Panc1 (cell line): ENCODE results near the gene CRLF2. TPM values are rescaled to one million over a fixed set of nuclear protein-coding genes. Genes with fewer than 3 reads are reported as not detected.

Experiments used
- ATAC-seq: fragments of 200-7000 bp; cut with Tn5 transposase; 2 replicates; pipeline ENCODE4 v1.9.1; 2020; ENCODE audit warnings: mild to moderate bottlenecking, moderate library complexity
- BruUV-seq: library from RNA; stranded (reverse); fragments of 400-500 nt; replicated peaks from 2 replicates; lab custom pipeline; 2021; lab: Mats Ljungman, UMichigan
- CTCF ChIA-PET: fragments of 300-600 bp; sonication (Branson Sonifier 250); formaldehyde crosslinking; loops from one replicate; lab custom pipeline; 2022; ENCODE audit warnings: antibody characterized with exemption; lab: Charles Lee
- POLR2A ChIA-PET: fragments of 300-600 bp; sonication (Branson Sonifier 250); formaldehyde crosslinking; loops from one replicate; lab custom pipeline; 2022; ENCODE audit warnings: antibody characterized with exemption; lab: Charles Lee
- DNase-seq: peaks from one replicate; pipeline ENCODE4 v3.0.0-alpha.2; 2010; ENCODE audit warnings: low read depth, low spot score
- H3K27ac ChIP-seq: 2 replicates; pipeline ENCODE4 v1.5.1; 2011; ENCODE audit warnings: mild to moderate bottlenecking, low read length, inconsistent platforms
- H3K27me3 ChIP-seq: fragments of 200-500 bp; sonication (Bioruptor generic); 2 replicates; pipeline ENCODE4 v1.6.0; 2014; ENCODE audit warnings: low read length, inconsistent platforms; ENCODE audit not compliant: control insufficient read depth, insufficient read depth
- H3K36me3 ChIP-seq: fragments of 200-500 bp; sonication (Bioruptor generic); 2 replicates; pipeline ENCODE4 v1.5.1; 2014; ENCODE audit warnings: inconsistent platforms, mild to moderate bottlenecking, low read length, moderate library complexity; ENCODE audit not compliant: control insufficient read depth, insufficient read depth
- H3K4me1 ChIP-seq: 2 replicates; pipeline ENCODE4 v1.5.1; 2011; ENCODE audit warnings: inconsistent platforms, mild to moderate bottlenecking, low read length, moderate library complexity; ENCODE audit not compliant: control insufficient read depth, insufficient read depth
- H3K4me3 ChIP-seq, 2 experiments: 2 replicates each; pipeline ENCODE4 v1.5.1; 2011 to 2012; ENCODE audit warnings: low read depth in 2 of 2, low read length in 2 of 2, mild to moderate bottlenecking in 2 of 2, inconsistent platforms in 1 of 2, moderate library complexity in 1 of 2
- H3K9me3 ChIP-seq: fragments of 200-500 bp; sonication (Bioruptor generic); 2 replicates; pipeline ENCODE4 v1.5.1; 2014; ENCODE audit warnings: low read depth, mild to moderate bottlenecking, inconsistent platforms, low read length, moderate library complexity; ENCODE audit not compliant: control insufficient read depth, insufficient read depth
- POLR2AphosphoS5 ChIP-seq: IDR thresholded peaks from 2 replicates; pipeline ENCODE4 v1.6.1; 2012; ENCODE audit warnings: mild to moderate bottlenecking, low read depth, low read length, moderate library complexity
- REST ChIP-seq, 2 experiments: IDR thresholded peaks; 2 replicates each; pipeline ENCODE4 v1.6.1; 2011 to 2012; ENCODE audit warnings: low read depth in 2 of 2, control low read depth in 1 of 2, low read length in 1 of 2, mild to moderate bottlenecking in 1 of 2, moderate library complexity in 1 of 2; ENCODE audit not compliant: insufficient read depth in 1 of 2
- SIN3A ChIP-seq: IDR thresholded peaks from 2 replicates; pipeline ENCODE4 v1.6.1; 2012; ENCODE audit warnings: low read depth, mild to moderate bottlenecking, low read length, moderate library complexity, borderline replicate concordance; ENCODE audit not compliant: insufficient read depth
- TCF7L2 ChIP-seq: IDR thresholded peaks from 2 replicates; pipeline ENCODE4 v1.6.1; 2011; ENCODE audit warnings: mild to moderate bottlenecking, low read depth, low read length, inconsistent platforms
- in situ Hi-C: cut with HindIII; loops from 2 replicates; pipeline ENCODE4 v1.10.0; 2016; ENCODE audit warnings: low sequenced_read_pairs, low pct_unique_long_range_greater_than_20kb
- intact Hi-C: fragments of 100-400 bp; cut with micrococcal nuclease; formaldehyde crosslinking; loops from one replicate; pipeline ENCODE4 v1.10.0; 2022; ENCODE audit not compliant: unreplicated experiment
- total RNA-seq: library from RNA; stranded (reverse); gene quantifications from one replicate; pipeline ENCODE4 v1.2.1, GENCODE V29; 2021; ENCODE audit not compliant: unreplicated experiment
- TF ChIP-seq, protein P1 (sequence below): fragments of 450-650 bp; IDR thresholded peaks from 2 replicates; pipeline ENCODE4 v1.5.1; 2017; ENCODE audit warnings: mild to moderate bottlenecking

The CRLF2 gene
- total RNA-seq, 1 experiment from 2014 or later: 0.67 TPM

- no peak for TF ChIP-seq SIN3A
- TF ChIP-seq TCF7L2: no peak
- TF ChIP-seq REST (IDR thresholded peaks at IDR 0.05; ENCODE audit: insufficient read depth in 1 of 2, low read depth in 2 of 2, low read length in 1 of 2): no peak
- no peak for TF ChIP-seq POLR2AphosphoS5
- TF ChIP-seq, protein P1, sequence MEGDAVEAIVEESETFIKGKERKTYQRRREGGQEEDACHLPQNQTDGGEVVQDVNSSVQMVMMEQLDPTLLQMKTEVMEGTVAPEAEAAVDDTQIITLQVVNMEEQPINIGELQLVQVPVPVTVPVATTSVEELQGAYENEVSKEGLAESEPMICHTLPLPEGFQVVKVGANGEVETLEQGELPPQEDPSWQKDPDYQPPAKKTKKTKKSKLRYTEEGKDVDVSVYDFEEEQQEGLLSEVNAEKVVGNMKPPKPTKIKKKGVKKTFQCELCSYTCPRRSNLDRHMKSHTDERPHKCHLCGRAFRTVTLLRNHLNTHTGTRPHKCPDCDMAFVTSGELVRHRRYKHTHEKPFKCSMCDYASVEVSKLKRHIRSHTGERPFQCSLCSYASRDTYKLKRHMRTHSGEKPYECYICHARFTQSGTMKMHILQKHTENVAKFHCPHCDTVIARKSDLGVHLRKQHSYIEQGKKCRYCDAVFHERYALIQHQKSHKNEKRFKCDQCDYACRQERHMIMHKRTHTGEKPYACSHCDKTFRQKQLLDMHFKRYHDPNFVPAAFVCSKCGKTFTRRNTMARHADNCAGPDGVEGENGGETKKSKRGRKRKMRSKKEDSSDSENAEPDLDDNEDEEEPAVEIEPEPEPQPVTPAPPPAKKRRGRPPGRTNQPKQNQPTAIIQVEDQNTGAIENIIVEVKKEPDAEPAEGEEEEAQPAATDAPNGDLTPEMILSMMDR: no peak
- intact Hi-C loops: no loop called here
- DNase-seq (no peak), ATAC-seq (no peak)
- POLR2A ChIA-PET: no interaction called here
- BruUV-seq: no TSS peak
- CTCF ChIA-PET: no interaction called here
- Histone ChIP-seq H3K4me1 (no peaks in the 10 kb centered on the region), H3K4me3 (no peak overlapping the region), H3K36me3 (no peaks in the 10 kb centered on the region), H3K9me3 (no peaks in the 10 kb centered on the region), H3K27me3 (no peaks in the 10 kb centered on the region), H3K27ac (no peak overlapping the region)
- in situ Hi-C loops: no loop called here
These were observed 61.7 kb downstream of the CRLF2 start for GRCh38 chrX:1150569-1151347.

DNA sequence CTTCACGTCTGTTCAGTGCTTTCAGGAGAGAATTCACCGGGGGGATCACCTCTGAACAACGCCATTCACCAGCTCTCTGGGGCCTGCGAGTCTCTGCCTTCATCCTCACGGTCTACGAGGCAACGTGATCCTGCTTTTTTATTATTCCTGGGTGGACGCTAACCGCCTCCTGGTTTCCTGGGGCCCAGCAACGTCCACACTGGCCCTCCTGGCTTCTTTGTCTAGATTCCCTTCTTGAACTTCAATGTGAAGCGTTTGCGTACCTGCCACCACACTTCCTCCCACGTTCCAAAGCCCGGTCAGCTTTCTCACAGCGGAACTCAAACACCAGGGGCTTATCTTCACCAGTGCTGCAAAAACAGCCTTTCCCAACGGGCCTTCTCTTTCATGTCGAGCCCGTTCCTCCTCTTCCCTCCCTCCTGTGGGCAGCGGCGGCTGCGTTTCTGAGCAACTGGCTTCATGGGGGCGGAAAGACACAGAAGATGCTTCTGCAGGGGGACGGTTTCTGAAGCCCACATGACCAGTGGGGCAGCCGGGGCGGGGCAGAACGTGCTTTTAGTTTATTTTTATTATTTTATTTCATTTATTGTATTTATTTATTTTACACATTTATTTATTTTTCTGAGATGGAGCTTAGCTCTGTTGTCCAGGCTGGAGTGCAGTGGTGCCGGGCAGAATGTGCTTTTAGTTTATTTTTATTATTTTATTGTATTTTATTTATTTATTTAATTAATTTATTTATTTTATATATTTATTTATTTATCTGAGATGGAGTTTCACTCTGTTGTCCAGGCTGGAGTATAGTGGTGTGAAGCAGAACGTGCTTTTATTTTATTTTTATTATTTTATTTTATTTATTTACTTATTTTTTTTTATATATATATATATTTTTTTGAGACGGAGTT is 64.6 kb downstream of the CRLF2 start:
- TF ChIP-seq, protein P1: no peak
- TF ChIP-seq TCF7L2 (no peak), SIN3A (no peak), REST (IDR thresholded peaks at IDR 0.05; ENCODE audit: insufficient read depth in 1 of 2, low read depth in 2 of 2, low read length in 1 of 2) (no peak), POLR2AphosphoS5 (no peak)
- intact Hi-C loops (no loop called here), in situ Hi-C loops (no loop called here)
- Histone ChIP-seq H3K4me1 (no peaks in the 10 kb centered on the region), H3K27me3 (no peaks in the 10 kb centered on the region), H3K4me3 (no peak overlapping the region), H3K27ac (no peak overlapping the region), H3K9me3 (no peaks in the 10 kb centered on the region), H3K36me3 (no peaks in the 10 kb centered on the region)
- ATAC-seq: no peak
- ChIA-PET POLR2A (no interaction called here), CTCF (no interaction called here)
- BruUV-seq: no TSS peak
- DNase-seq: no peak
